Heart left ventricle (tissue), 16 donors: ENCODE data around the gene ALG1. TPM values are rescaled to one million over a fixed set of nuclear protein-coding genes. Genes with fewer than 3 reads are reported as not detected.

ENCODE experiments used
- ATAC-seq, 4 donors: fragments of 200-7000 bp; cut with Tn5 transposase; one replicate each; pipeline ENCODE4 v1.9.1; 2020 to 2022; ENCODE audit warnings: moderate library complexity in 4 of 4, mild to moderate bottlenecking in 3 of 4, moderate number of reproducible peaks in 1 of 4
- DNase-seq, 5 donors: peaks; one replicate each; pipeline ENCODE4 v3.0.0-alpha.2; 2020
- H3K27ac ChIP-seq, 12 donors: fragments of 200-600 bp; sonication (generic) in 4 of 12; one replicate each; pipeline versions ENCODE4 v1.5.0 to v1.8.0; 2016 to 2022; ENCODE audit warnings: mild to moderate bottlenecking in 2 of 12
- H3K27me3 ChIP-seq, 9 donors: fragments of 200-600 bp; sonication (generic) in 2 of 9; one replicate each; pipeline versions ENCODE4 v1.5.1 to v1.8.0; 2016 to 2022; ENCODE audit warnings: mild to moderate bottlenecking in 3 of 9
- H3K36me3 ChIP-seq, 9 donors: fragments of 200-600 bp; sonication (generic) in 2 of 9; one replicate each; pipeline versions ENCODE4 v1.5.0 to v1.8.0; 2018 to 2022; ENCODE audit warnings: mild to moderate bottlenecking in 2 of 9
- H3K4me1 ChIP-seq, 12 donors: fragments of 200-600 bp; sonication (generic) in 4 of 12; one replicate each; pipeline versions ENCODE4 v1.5.0 to v1.8.0; 2016 to 2022; ENCODE audit warnings: mild to moderate bottlenecking in 3 of 12
- H3K4me3 ChIP-seq, 12 donors: fragments of 200-600 bp; sonication (generic) in 4 of 12; one replicate each; pipeline versions ENCODE4 v1.5.0 to v1.8.0; 2017 to 2022; ENCODE audit warnings: mild to moderate bottlenecking in 9 of 12, moderate library complexity in 4 of 12
- H3K9me3 ChIP-seq, 12 donors: fragments of 200-600 bp; sonication (generic) in 4 of 12; one replicate each; pipeline versions ENCODE4 v1.5.0 to v1.8.0; 2016 to 2022; ENCODE audit warnings: mild to moderate bottlenecking in 1 of 12
- POLR2A ChIP-seq, 2 donors: fragments of 450-650 bp; IDR thresholded peaks; one replicate each; pipeline ENCODE4 v1.6.1; 2017; ENCODE audit warnings: antibody characterized with exemption in 2 of 2, mild to moderate bottlenecking in 2 of 2, moderate library complexity in 2 of 2
- WGBS, 4 donors: extraction: QIAGEN DNeasy Blood & Tissue Kit in 2 of 4; methylation state at CpG; one replicate each; pipeline versions ENCODE4 v1.1.5 to v1.1.7; 2013 to 2018; 5-methylcytosine and 5-hydroxymethylcytosine counted together
- intact Hi-C, 10 donors: fragments of 100-400 bp; cut with DNase I; formaldehyde crosslinking; loops; one replicate each; pipeline versions ENCODE4 v1.11.1 to v1.14.2; 2022
- polyA plus RNA-seq, 2 donors: library from polyadenylated mRNA; stranded (reverse); fragments of 200-250 nt; gene quantifications; one replicate each; pipeline ENCODE4 v1.2.3, GENCODE V29; 2013
- total RNA-seq, 9 donors: library from RNA; depleted of rRNA in 2 of 9; stranded (reverse); fragments of >200 nt in 2 of 9; fragmentation: NEBNext Ultra II Directional in 3 of 9; extraction: Animal tissue kit (Norgen Biotek cat#: 25700) in 3 of 9; gene quantifications; one replicate each; pipeline versions ENCODE4 v1.1.0 to v1.2.4, GENCODE V29; 2016 to 2023
- TF ChIP-seq, protein P1 (sequence below), 12 donors: fragments of 200-600 bp; sonication (generic) in 4 of 12; IDR thresholded peaks; one replicate each; pipeline versions ENCODE4 v1.5.0 to v1.8.0; 2018 to 2022; ENCODE audit warnings: antibody characterized with exemption in 12 of 12, mild to moderate bottlenecking in 5 of 12
- donor health status: ischemic (EF 13 %, LVEDD 7.1; RV severe dilation, severe dysfunction).
- donor health status: healthy with polysubstance abuse.
- donor health status: DM: no; HTN: yes; CAD: no.
- donor health status: DM: no; HTN: no; CAD: no.
- donor health status: ischemic (EF 25% LVEDD 6.9; RV normal size, moderate dysfunction).
- donor health status: ischemic (EF 25% LVEDD 5.7; RV mildly dilated, moderate dysfunction).
- donor health status: healthy.
- donor health status: DM: yes; HTN: yes; CAD: no.
- donor health status: ischemic (EF 35%, LVEDD 5.7; RV mildly dilated, moderate dysfunction).
- donor health status: nonischemic (EF 11% LVEDD 7.7; RV severe dilation, severe dysfunction).
- donor health status: DM: yes; HTN: yes; CAD: no.
- donor health status: PGD.
- donor health status: ischemic (EF 29% LVEDD 5.4; RV normal size, mild dysfunction).
- donor health status: nonischemic (EF 23%, LVEDD 6.1; RV moderate dilation, normal function).

ALG1 gene
- total and polyA plus RNA-seq, 11 donors = 6.0 to 17.1 (median 9.7) TPM

DNA sequence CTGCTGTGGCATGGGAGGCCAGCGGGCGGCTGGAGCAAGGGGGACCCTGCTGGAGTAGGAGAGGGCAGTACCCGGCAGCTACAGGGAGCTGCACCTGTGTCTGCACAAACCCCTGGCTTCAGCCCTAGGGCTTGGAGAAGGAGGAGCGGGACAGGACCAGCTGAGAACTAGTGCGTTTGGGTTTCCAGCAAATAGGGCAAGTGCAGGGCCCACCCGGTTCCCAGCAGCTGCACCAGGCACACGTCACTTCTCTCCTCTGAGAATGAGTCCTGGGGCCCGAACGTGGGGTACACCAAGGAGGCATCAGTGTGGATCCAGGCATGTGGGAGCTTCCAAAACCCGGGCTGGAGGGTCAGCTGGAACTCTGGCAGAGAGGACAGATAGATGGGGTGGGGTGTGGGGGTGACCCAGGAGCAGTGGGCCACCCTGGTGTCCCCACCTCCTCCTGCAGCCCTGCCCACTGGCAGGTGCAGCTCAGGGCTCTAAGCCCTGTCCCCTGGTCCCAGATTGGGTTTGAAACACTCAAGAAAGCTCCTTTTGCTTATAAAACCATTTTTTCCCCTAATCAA, 11.5 kb upstream of the ALG1 start:
- 80 to 85% (median 81%) methylated on average over 10 of the region's 10 CpGs for WGBS, 4 donors
- Histone ChIP-seq H3K9me3 (no peaks in the 10 kb centered on the region), H3K4me1 (peaks cover 0 to 9% (median 0%) of the 10 kb centered on the region in 12 donors), H3K27me3 (no peaks in the 10 kb centered on the region), H3K4me3 (no peak overlapping the region), H3K27ac (no peak overlapping the region), H3K36me3 (no peaks in the 10 kb centered on the region)
- no peak for DNase-seq
- intact Hi-C loops = no loop called here
- ATAC-seq = no peak
- TF ChIP-seq, protein P1, sequence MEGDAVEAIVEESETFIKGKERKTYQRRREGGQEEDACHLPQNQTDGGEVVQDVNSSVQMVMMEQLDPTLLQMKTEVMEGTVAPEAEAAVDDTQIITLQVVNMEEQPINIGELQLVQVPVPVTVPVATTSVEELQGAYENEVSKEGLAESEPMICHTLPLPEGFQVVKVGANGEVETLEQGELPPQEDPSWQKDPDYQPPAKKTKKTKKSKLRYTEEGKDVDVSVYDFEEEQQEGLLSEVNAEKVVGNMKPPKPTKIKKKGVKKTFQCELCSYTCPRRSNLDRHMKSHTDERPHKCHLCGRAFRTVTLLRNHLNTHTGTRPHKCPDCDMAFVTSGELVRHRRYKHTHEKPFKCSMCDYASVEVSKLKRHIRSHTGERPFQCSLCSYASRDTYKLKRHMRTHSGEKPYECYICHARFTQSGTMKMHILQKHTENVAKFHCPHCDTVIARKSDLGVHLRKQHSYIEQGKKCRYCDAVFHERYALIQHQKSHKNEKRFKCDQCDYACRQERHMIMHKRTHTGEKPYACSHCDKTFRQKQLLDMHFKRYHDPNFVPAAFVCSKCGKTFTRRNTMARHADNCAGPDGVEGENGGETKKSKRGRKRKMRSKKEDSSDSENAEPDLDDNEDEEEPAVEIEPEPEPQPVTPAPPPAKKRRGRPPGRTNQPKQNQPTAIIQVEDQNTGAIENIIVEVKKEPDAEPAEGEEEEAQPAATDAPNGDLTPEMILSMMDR (IDR thresholded peaks at IDR 0.05) = no peak
- TF ChIP-seq POLR2A (IDR thresholded peaks at IDR 0.05) = no peak

DNA sequence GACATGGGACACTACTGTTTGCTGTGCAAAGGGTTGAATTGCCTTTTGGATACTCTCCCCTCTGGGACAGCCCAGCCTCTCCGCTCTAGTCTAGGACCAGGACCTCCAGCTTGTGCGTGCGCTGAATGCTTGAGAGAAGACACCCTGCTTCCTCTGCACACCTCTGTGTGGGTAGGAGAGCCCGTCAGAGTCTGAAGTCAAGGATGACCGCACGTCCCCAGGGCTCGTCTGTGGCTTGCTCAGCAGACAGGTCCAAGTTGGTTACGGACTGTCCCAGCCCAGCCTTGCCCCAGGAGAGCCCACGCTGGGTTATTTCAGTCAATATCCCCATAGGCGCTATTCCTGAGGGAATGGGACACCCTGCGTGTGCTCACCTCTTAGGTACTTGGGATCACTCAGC, 9.6 kb upstream of the ALG1 start:
- Histone ChIP-seq H3K4me1 (peaks cover 0 to 15% (median 2%) of the 10 kb centered on the region in 12 donors), H3K27ac (no peak overlapping the region), H3K27me3 (no peaks in the 10 kb centered on the region), H3K36me3 (no peaks in the 10 kb centered on the region), H3K9me3 (no peaks in the 10 kb centered on the region), H3K4me3 (no peak overlapping the region)
- 79 to 96% (median 85%) methylated on average over 11 of the region's 11 CpGs for WGBS, 4 donors
- no peak for DNase-seq
- no peak for ATAC-seq
- no peak for TF ChIP-seq POLR2A (IDR thresholded peaks at IDR 0.05)
- TF ChIP-seq, protein P1 (IDR thresholded peaks at IDR 0.05) = no peak
- intact Hi-C loops = no loop called here

DNA sequence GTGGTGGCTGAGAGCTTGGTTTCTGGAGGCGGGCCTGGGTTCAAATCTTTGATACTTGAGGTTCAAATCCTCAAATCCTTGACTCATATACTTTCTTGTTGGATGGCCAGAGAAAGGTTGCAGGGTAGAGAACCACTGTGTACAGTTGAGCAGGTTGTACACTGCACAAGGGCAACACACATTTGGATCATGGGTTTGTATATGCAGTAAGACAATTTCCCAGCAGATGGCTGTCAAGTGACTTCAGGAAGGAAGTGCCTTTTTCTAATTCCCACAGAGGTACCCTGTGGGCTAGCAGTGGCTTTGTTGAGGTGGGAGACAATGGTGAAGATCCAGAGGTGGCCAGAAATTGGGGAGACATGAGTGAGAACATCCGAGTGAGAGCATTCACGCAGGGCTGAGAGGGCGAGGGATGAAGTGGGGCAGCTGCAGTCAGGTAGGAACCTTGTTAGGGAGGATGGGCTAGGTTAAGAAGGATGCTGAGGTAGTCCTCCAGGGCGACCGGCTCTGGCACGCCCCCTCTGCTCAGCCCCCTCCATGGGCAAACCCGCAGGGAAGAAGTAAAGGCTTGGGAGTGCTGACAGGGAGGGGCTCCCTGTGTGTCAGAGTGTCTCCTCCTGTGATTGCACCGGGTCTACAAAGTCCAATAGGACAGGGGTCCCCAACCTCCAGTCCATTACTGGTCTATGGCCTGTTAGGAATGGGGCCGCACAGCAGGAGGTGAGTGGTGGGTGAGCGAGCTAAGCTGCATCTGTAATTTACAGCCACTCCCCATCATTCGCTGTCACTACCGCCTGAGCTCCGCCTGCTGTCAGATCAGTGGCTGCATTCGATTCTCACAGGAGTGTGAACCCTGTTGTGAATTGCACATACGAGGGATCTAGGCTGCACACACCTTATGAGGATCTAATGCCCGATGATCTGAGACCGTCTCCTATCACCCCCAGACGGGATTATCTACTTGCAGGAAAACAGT, 8.6 kb upstream of the ALG1 start:
- H3K27me3 ChIP-seq = no peaks in the 10 kb centered on the region
- intact Hi-C loops = no loop called here
- ATAC-seq (no peak), DNase-seq (no peak)
- TF ChIP-seq, protein P1 (IDR thresholded peaks at IDR 0.05) = no peak
- peaks cover 0 to 15% (median 2%) of the 10 kb centered on the region in 12 donors for H3K4me1 ChIP-seq
- H3K27ac ChIP-seq = no peak overlapping the region
- H3K4me3 ChIP-seq = no peak overlapping the region
- no peaks in the 10 kb centered on the region for H3K36me3 ChIP-seq
- no peaks in the 10 kb centered on the region for H3K9me3 ChIP-seq
- 64 to 67% (median 65%) methylated on average over 19 of the region's 19 CpGs for WGBS, 4 donors

DNA sequence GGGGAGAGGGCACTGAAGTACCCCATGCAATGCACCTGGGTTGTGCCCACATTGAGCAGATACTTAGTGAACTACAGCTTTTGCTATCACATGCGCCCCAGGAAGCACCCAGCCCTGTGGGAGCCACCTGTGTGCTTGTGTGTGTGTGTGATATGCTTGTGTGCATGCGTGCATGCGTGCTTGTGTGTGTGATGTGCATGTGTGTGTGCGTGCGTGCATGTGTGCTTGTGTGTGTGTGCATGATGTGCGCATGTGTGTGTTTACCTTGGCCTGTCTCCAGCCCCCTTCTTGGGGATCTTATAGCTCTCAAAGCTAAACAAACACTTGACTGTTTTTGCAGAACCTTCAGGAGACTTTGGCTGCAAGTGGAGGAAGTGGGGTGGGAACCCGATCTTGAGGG, 6.7 kb upstream of the ALG1 start:
- H3K27me3 ChIP-seq = no peaks in the 10 kb centered on the region
- H3K4me1 ChIP-seq = peaks cover 0 to 7% (median 0%) of the 10 kb centered on the region in 12 donors
- ATAC-seq (no peak), DNase-seq (no peak)
- peak overlapping the region in 1 of 12 donors; percentile 24 for H3K4me3 ChIP-seq
- H3K36me3 ChIP-seq = no peaks in the 10 kb centered on the region
- no peaks in the 10 kb centered on the region for H3K9me3 ChIP-seq
- TF ChIP-seq, protein P1 (IDR thresholded peaks at IDR 0.05) = no peak
- intact Hi-C loops = no loop called here
- WGBS, 4 donors = 57 to 80% (median 75%) methylated on average over 7 of the region's 7 CpGs
- no peak overlapping the region for H3K27ac ChIP-seq
